T-helper 9 cell (primary cell): ENCODE data around the gene SERP2.

ENCODE experiments used
- DNase-seq: peaks from one replicate; pipeline ENCODE4 v3.0.0-alpha.2; 2020

SERP2 gene

DNA sequence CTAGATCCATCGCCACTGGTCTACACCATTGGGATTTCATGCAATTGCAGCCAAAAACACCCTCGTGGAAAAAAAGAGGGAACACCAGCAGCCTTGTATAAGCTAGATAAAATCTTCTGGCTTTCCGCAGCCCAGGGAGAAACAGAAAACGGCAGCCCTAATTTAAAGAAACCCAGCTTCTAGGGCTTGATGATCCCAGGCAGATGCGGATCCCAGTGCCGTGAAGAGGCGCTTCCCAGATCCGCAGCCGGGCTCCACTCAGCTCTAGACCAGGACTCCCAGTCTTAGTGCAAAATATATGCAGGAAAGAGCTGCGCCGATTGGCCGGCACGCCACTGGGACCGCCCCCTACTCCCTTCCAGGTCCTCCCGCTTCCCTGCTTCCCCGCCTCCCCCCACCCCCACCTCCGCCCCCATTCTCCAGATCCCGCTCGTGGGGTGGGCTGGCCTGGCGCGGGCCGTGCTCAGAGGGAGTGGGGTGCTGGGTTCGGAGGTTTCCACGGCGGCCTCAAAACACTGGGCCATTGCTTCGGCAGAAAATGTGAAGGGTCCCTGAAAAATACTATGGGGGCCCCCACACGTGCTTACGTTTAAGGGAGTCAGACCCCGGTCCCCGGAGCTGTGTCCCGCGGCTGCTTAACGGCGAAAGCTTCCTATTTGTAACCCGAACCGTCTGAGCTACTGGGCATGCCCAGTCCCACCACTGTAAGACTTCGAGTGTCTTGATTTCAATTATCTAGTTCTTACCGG, 63.1 kb downstream of the SERP2 start:
- peak; percentile 41 for DNase-seq

DNA sequence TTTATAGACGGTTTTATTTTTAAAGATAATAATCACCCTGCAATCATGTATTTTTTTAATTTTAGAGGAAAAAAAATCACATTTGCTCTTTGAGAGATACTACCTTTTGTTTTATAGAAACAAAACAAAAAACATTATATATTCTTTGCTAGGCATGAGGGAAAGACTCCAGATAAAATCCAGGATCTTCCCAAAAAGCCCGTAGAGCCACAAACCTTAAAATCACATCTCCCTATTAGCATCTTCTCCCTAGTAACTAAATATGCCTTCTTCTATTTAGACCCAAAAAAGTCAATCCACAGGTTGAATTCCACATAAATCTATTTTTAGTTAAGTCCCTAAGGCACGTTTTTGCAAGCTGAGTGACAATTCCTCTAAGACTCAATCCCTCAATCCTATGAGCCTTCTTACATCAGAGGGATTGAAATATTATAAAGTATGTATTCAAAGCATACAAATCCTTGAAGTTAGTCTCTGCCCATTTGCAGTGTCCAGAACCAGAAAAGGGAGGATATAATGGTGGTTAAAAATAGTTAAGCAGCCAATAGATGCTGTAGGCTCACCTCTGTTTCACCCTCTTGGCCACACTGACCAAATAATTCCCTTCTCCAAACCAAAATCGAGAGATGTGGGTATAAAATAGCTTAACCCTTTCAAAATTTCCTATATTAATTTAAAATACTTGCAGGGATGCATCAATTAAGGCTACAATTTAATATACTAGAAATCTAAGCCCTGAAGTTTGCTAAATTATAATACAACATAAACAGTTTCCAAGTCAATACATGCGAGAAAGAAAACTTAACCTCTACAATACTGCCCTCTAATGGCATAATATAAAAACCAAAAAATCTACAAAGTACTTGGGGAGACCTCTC, 64.0 kb downstream of the SERP2 start:
- DNase-seq, result no peak

DNA sequence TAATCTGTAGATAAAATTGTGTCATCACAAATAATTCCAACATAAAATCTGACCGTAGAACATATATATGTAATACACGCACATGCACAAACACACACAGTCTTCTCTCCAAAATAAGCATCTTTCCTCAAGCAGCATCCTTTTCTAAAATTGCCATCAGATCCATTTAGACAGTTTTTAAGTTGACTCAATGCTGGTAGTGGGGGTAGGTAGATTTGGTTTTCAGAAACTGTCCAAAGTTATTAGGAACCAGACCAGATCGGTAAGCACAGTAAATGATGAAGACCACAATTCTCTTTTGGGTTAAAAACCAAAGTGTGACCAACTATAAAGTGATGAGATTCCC, 64.6 kb downstream of the SERP2 start:
- DNase-seq, result no peak

DNA sequence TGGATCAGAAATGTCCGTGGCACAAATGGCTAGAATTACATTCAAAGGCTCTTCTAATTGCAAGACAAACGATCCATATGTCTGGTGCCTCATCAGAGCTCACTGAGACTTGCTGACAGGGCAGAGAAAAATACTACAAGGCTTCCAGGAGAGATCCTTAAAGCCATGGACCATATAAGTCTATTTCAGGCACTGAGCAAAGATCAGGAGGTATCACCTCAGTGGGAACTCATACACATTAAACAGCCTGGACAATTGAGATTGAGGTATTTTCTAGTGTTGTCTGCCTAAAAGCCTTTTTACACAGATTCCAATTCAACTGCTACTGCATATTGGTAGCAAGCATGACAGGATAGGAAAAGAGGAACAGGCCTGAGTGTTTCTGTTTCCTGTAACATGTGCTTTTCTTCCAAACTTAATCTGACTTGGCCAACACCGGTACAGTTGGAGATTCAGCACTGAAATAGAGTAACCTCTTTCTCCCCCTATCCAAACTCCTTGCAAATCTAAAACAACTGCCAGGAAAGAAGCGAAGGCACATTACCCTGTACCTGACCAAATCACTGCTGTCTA, 65.9 kb downstream of the SERP2 start:
- DNase-seq, result no peak

DNA sequence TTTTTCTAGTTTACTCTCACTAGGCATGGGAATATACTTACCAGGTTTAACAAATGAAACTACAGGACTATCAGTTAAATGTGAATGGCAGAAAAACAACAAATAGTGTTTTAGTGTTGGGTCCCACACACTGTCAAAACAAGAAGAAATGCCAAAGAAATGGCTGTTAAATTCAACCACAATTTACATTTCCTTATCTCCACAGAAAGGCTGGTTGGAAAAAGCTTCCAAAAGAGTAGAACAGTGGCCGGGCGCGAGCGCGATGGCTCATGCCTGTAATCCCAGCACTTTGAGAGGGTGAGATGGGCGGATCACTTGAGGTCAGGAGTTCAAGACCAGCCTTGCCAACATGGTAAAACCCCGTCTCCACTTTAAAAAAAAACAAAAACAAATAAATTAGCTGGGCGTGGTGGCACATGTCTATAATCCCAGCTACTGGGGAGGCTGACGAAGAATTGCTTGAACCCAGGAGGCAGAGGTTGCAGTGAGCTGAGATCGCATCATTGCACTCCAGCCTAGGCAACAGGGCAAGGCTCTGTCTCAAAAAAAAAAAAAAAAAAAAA, 66.5 kb downstream of the SERP2 start:
- DNase-seq, result no peak
